Sigmoid colon (tissue), 7 donors: ENCODE data around the gene GRID2. TPM values are rescaled to one million over a fixed set of nuclear protein-coding genes. Genes with fewer than 3 reads are reported as not detected.

Experiments used
- DNase-seq: peaks from one replicate; pipeline ENCODE4 v3.0.0-alpha.2; 2019
- H3K27ac ChIP-seq, 4 donors: fragments of 200-600 bp; sonication (generic); one replicate each; pipeline ENCODE4 v1.5.1; 2016 to 2019; ENCODE audit warnings: mild to moderate bottlenecking in 1 of 4
- H3K27me3 ChIP-seq, 3 donors: fragments of 200-600 bp; sonication (generic); one replicate each; pipeline ENCODE4 v1.5.1; 2019; ENCODE audit warnings: mild to moderate bottlenecking in 1 of 3
- H3K36me3 ChIP-seq, 4 donors: fragments of 200-600 bp; sonication (generic); one replicate each; pipeline ENCODE4 v1.5.1; 2016 to 2019
- H3K4me1 ChIP-seq, 4 donors: fragments of 200-600 bp; sonication (generic); one replicate each; pipeline ENCODE4 v1.5.1; 2017 to 2019
- H3K4me3 ChIP-seq, 4 donors: fragments of 200-600 bp; sonication (generic); one replicate each; pipeline ENCODE4 v1.5.1; 2017 to 2019; ENCODE audit warnings: mild to moderate bottlenecking in 2 of 4, moderate library complexity in 1 of 4
- H3K9me3 ChIP-seq, 4 donors: fragments of 200-600 bp in 3 of 4; sonication (generic) in 3 of 4; one replicate each; pipeline versions ENCODE4 v1.5.1 to v1.6.1; 2013 to 2019
- EP300 ChIP-seq, 4 donors: sonication (generic); formaldehyde crosslinking; IDR thresholded peaks; one replicate each; pipeline ENCODE4 v1.6.1; 2017; ENCODE audit warnings: antibody characterized with exemption in 4 of 4
- POLR2A ChIP-seq, 2 donors: fragments of 450-650 bp; IDR thresholded peaks; one replicate each; pipeline ENCODE4 v1.6.1; 2016; ENCODE audit warnings: antibody characterized with exemption in 2 of 2, mild to moderate bottlenecking in 2 of 2, moderate library complexity in 2 of 2
- POLR2AphosphoS5 ChIP-seq, 4 donors: sonication (generic); formaldehyde crosslinking; IDR thresholded peaks; one replicate each; pipeline ENCODE4 v1.6.1; 2017; ENCODE audit warnings: antibody characterized with exemption in 4 of 4
- WGBS, 2 donors: extraction: QIAGEN DNeasy Blood & Tissue Kit; methylation state at CpG; one replicate each; pipeline ENCODE4 v1.1.7; 2013; 5-methylcytosine and 5-hydroxymethylcytosine counted together
- intact Hi-C: fragments of 100-400 bp; cut with DNase I; formaldehyde crosslinking; loops from one replicate; pipeline ENCODE4 v1.15.1; 2023
- polyA plus RNA-seq, 3 donors: library from polyadenylated mRNA; stranded (reverse); fragments of 200-250 nt; gene quantifications; one replicate each; pipeline ENCODE4 v1.2.3, GENCODE V29; 2013
- total RNA-seq, 4 donors: library from RNA; depleted of rRNA; stranded (reverse); fragments of >200 nt; gene quantifications; one replicate each; pipeline ENCODE4 v1.1.0, GENCODE V29; 2016
- TF ChIP-seq, protein P1 (sequence below), 4 experiments: fragments of 450-650 bp in 3 of 4; fragments of 200-600 bp in 1 of 4; IDR thresholded peaks; one replicate each; pipeline ENCODE4 v1.5.1; 2016 to 2019; ENCODE audit warnings: antibody characterized with exemption in 4 of 4, mild to moderate bottlenecking in 3 of 4, moderate library complexity in 2 of 4
- donor health status: healthy with polysubstance abuse.
- donor health status: Bipolar disorder and iron deficiency.
- donor health status: healthy.

The GRID2 gene
- total and polyA plus RNA-seq, 7 donors: 0.04 to 1.9 (median 0.28) TPM; not detected in 2

DNA sequence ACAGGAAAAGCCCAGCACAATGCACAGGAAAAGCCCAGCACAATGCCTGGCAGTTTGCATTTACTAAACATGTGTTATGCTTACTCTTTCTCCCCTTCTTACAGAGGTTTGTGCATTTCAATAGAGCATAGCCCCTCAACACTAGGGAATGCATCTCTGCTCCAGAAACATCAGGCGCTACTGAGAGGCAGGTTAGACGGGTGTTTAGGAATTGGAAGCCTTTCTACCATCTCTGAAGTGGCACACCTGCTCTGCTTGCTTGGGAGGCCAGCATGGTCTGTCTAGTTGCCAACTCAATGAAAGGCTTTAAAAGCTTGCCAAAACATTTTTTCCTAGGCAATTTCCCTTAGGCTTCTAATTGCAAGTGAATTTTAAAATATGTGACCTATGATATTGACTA is 55.7 kb downstream of the GRID2 start:
- Histone ChIP-seq H3K36me3 (no peaks in the 10 kb centered on the region), H3K27me3 (no peaks in the 10 kb centered on the region), H3K9me3 (no peaks in the 10 kb centered on the region), H3K4me3 (no peak overlapping the region), H3K27ac (no peak overlapping the region), H3K4me1 (no peaks in the 10 kb centered on the region)
- 66 to 74% methylated on average over 2 of the region's 2 CpGs for WGBS, 2 donors
- TF ChIP-seq POLR2A (IDR thresholded peaks at IDR 0.05): no peak
- no peak for TF ChIP-seq EP300 (IDR thresholded peaks at IDR 0.05)
- TF ChIP-seq, protein P1, sequence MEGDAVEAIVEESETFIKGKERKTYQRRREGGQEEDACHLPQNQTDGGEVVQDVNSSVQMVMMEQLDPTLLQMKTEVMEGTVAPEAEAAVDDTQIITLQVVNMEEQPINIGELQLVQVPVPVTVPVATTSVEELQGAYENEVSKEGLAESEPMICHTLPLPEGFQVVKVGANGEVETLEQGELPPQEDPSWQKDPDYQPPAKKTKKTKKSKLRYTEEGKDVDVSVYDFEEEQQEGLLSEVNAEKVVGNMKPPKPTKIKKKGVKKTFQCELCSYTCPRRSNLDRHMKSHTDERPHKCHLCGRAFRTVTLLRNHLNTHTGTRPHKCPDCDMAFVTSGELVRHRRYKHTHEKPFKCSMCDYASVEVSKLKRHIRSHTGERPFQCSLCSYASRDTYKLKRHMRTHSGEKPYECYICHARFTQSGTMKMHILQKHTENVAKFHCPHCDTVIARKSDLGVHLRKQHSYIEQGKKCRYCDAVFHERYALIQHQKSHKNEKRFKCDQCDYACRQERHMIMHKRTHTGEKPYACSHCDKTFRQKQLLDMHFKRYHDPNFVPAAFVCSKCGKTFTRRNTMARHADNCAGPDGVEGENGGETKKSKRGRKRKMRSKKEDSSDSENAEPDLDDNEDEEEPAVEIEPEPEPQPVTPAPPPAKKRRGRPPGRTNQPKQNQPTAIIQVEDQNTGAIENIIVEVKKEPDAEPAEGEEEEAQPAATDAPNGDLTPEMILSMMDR (IDR thresholded peaks at IDR 0.05): no peak
- TF ChIP-seq POLR2AphosphoS5 (IDR thresholded peaks at IDR 0.05): no peak
- no peak for DNase-seq
- intact Hi-C loops: no loop called here

DNA sequence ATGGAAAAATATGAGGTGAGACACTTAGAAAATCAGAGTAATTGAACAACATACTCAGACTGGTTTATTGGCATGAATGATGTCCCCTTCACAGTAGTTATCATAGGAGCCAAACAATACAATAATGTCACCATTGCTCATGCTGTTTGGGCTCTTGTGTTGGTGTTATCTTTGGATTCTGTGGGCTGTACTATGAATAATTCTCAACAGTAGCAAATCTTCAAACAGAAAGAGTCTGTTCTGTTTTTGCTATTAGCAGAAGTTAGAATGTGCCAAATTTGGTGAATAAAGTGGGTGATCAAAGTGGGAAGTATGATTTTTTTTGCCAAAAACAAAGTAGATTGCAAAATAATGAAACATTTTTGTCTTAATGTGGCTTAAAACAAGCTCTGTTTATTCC is 58.3 kb downstream of the GRID2 start:
- Histone ChIP-seq H3K4me1 (no peaks in the 10 kb centered on the region), H3K9me3 (no peaks in the 10 kb centered on the region), H3K27me3 (no peaks in the 10 kb centered on the region), H3K4me3 (no peak overlapping the region), H3K36me3 (no peaks in the 10 kb centered on the region), H3K27ac (no peak overlapping the region)
- no peak for DNase-seq
- no peak for TF ChIP-seq POLR2A (IDR thresholded peaks at IDR 0.05)
- intact Hi-C loops: no loop called here

- no peaks in the 10 kb centered on the region for H3K4me1 ChIP-seq
- no peak overlapping the region for H3K4me3 ChIP-seq
- no peaks in the 10 kb centered on the region for H3K9me3 ChIP-seq
- H3K27ac ChIP-seq: no peak overlapping the region
- intact Hi-C loops: no loop called here
- H3K27me3 ChIP-seq: no peaks in the 10 kb centered on the region
- 86 to 91% methylated on average over 4 of the region's 4 CpGs for WGBS, 2 donors
- no peaks in the 10 kb centered on the region for H3K36me3 ChIP-seq
- no peak for TF ChIP-seq POLR2A (IDR thresholded peaks at IDR 0.05)
- no peak for DNase-seq
These were observed 64.9 kb downstream of the GRID2 start for GRCh38 chr4:92368653-92369052.

DNA sequence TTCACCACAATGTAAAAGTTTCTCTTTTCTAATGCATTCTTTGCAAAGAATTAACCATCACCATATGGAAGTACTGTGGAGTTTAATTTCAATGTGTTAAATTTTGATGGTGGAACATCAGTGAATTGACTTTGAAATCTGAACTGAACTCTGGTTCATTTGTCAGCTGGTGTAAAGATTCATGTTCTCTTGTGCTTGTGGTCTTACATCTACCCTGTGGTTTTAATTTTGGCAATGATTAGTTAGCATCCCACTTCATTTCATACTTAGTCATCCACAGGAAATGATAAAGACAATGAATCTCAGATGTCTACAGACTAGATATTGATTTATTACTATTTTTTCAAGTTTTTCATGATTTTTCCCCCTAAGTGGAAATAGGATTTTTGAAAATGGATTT is 77.8 kb downstream of the GRID2 start:
- intact Hi-C loops: no loop called here
- Histone ChIP-seq H3K4me3 (no peak overlapping the region), H3K36me3 (no peaks in the 10 kb centered on the region), H3K27me3 (no peaks in the 10 kb centered on the region), H3K27ac (no peak overlapping the region), H3K4me1 (no peaks in the 10 kb centered on the region), H3K9me3 (no peaks in the 10 kb centered on the region)
- TF ChIP-seq POLR2A (IDR thresholded peaks at IDR 0.05) (no peak), POLR2AphosphoS5 (IDR thresholded peaks at IDR 0.05) (no peak)
- TF ChIP-seq, protein P1 (IDR thresholded peaks at IDR 0.05): no peak
- no peak for DNase-seq

DNA sequence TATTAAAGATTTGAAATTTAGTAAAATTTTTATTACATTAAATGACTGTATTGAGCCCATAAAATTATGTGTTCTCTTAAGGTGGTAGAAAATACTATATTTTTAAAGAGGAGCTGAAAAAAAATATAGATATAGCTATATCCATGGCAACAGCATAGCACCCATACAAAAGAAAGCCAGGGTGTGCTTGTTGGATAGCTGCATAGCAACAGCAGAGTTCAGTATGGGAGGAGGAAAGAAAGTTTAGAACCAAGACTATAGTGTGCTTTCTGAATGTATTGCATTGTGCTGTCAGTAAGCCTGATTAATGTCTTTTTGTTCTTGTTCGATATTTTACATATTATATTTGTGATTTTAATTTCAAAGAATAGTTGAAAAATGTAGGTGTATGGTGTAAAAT is 78.4 kb downstream of the GRID2 start:
- WGBS, 2 donors: 93% methylated on average over 1 of the region's 1 CpG
- Histone ChIP-seq H3K36me3 (no peaks in the 10 kb centered on the region), H3K4me3 (no peak overlapping the region), H3K4me1 (no peaks in the 10 kb centered on the region), H3K27me3 (no peaks in the 10 kb centered on the region), H3K9me3 (no peaks in the 10 kb centered on the region), H3K27ac (no peak overlapping the region)
- DNase-seq: no peak
- TF ChIP-seq, protein P1 (IDR thresholded peaks at IDR 0.05): no peak
- TF ChIP-seq POLR2AphosphoS5 (IDR thresholded peaks at IDR 0.05) (no peak), EP300 (IDR thresholded peaks at IDR 0.05) (no peak), POLR2A (IDR thresholded peaks at IDR 0.05) (no peak)
- intact Hi-C loops: no loop called here

GRCh38 chr4:92387459-92388069 is 83.8 kb downstream of the GRID2 start:
- intact Hi-C loops: loop anchor here (5.0 kb wide), 1 partner anchor 1970 kb away; no protein-coding TSS in a partner anchor
- no peaks in the 10 kb centered on the region for H3K4me1 ChIP-seq
- H3K9me3 ChIP-seq: no peaks in the 10 kb centered on the region
- no peak overlapping the region for H3K27ac ChIP-seq
- TF ChIP-seq, protein P1 (IDR thresholded peaks at IDR 0.05): peak in 3 of 4 experiments; percentile 7 to 44 (median 25)
- no peak for TF ChIP-seq POLR2AphosphoS5 (IDR thresholded peaks at IDR 0.05)
- no peaks in the 10 kb centered on the region for H3K27me3 ChIP-seq
- 96 to 99% methylated on average over 1 of the region's 1 CpG for WGBS, 2 donors
- no peak overlapping the region for H3K4me3 ChIP-seq
- H3K36me3 ChIP-seq: no peaks in the 10 kb centered on the region
- no peak for DNase-seq
